ENCODE results near the gene HOXA6.

The HOXA6 gene

DNA sequence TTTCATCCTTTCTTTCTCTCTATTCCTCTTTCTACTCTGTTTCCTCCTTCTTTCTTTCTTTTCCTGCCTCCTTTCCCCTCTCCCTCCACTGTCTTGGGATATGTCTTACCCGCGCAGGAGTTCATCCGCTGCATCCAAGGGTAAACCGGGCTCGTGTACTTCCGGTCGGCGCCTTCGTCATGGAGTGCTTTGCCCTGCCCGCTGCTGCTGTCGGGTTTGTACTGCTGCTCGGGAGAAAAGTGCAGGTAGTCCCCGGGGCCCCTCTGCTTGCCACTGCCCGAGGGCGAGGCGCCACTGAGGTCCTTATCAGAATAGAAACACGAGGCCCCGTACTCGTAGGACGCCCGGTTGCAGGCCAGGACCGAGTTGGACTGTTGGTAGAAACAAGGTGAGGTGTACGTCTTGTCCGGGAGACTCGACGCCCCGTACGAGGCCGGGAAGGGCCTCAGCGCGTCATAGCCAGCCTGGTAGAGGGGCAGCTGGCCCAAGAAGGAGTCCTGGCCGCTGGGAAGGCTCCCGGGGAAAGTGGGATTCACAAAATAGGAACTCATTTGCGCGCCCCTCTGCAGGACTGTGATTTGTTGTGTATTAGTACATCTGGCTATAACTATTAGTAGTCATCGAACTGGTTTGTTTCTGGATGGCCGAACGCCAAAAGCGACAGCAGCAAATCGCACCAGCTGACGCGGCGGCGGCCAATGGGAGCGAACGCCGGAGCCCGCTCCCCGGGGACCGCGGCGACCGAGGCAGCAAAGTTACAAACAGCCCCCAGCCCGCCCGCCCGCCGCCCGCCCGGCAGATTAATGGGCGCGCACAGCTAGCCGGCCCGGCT lies at the start of gene HOXA6:
Gene HOXA6 (minus strand): TSS at position 576 of the 832 bp plus-strand sequence. CDS start 25 bp downstream, at position 551.
- no peak for DNase-seq (ENCODE audit: low read depth in 1 of 2, low spot score in 1 of 2)

GRCh38 chr7:27196287-27196767 lies 48.8 kb upstream of the HOXA6 start:
- DNase-seq (ENCODE audit: low read depth in 1 of 2, low spot score in 1 of 2) = peak; percentile 72 to 80

DNA sequence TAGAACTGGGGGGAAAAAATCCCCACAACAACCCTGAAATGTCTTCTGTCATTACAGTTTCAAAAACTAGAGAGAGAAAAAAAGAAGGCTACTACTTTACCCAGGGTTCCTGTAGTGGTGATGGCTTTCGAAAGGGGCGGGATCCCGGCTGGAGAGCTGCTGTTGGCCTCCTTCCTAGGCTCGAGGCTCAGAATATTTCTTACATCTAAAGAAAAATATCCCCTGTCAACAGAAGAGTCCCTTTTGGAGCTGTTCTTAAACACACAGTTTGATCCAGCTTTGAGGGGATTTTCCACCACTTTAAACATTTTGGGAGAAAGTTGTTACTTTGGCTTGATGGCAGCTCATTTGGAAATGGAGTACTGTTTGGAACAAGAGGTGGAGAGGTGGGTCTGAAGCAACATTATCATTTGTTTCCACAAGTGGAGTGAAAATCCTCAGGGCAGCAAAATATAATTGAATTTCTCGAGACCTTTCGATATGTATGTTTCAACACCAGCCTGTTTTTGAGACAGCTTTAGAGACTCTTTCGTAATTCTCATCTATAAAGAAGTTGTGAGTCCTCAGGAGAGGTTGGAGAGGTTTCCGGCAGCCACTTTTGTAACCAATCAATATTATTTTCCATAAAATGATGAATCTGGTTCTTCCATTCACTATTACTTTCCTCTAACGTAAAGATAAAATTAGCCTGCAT lies 47.3 kb upstream of the HOXA6 start:
- DNase-seq (ENCODE audit: low read depth in 1 of 2, low spot score in 1 of 2) = no peak

- DNase-seq (ENCODE audit: low read depth in 1 of 2, low spot score in 1 of 2) = no peak
Observed at GRCh38 chr7:27194002-27194352, 46.4 kb upstream of the HOXA6 start.

- no peak for DNase-seq (ENCODE audit: low read depth in 1 of 2, low spot score in 1 of 2)
Observed at GRCh38 chr7:27193335-27194001, 45.9 kb upstream of the HOXA6 start.

DNA sequence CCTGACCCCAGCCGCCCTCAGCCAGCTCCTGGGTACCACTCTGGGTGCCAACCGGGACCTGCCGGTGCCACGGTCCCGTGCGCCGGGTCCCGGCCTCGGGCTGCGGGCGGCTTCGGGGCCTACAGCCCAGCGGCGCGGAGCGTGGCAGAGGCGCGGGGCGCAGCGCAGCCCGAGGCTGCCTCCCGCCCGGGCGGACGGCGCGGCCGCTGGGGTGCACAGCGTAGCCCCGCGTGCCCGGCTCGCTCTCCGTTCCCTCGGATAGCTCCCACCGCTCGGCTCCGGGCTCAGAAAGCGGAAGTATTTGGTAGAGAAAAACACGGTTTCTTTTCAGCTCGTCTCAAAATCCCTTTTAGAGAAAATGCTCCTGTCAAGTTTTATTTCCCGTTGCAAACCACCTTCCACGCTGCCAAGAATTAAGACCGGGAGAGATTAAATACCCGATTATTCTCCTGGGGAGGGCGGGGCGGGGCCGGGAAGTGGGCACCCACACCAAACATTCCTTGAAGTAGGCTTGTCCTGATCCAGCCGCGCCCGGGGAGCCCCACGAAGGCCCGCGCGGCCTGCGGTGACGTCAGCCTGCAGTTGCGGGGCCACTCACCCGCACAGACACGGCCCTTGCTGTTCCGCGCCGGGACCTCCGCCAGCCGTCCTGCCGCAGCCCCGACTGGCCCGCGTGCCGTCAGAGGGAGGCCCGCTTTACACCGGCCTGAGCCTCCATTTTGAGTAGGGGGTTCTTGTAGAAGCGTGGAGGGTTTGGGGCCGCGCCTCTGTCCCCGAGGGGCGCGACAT lies 45.2 kb upstream of the HOXA6 start:
- DNase-seq (ENCODE audit: low read depth in 1 of 2, low spot score in 1 of 2) = no peak

- DNase-seq (ENCODE audit: low read depth in 1 of 2, low spot score in 1 of 2) = no peak
Observed at GRCh38 chr7:27191833-27192545, 44.4 kb upstream of the HOXA6 start.

DNA sequence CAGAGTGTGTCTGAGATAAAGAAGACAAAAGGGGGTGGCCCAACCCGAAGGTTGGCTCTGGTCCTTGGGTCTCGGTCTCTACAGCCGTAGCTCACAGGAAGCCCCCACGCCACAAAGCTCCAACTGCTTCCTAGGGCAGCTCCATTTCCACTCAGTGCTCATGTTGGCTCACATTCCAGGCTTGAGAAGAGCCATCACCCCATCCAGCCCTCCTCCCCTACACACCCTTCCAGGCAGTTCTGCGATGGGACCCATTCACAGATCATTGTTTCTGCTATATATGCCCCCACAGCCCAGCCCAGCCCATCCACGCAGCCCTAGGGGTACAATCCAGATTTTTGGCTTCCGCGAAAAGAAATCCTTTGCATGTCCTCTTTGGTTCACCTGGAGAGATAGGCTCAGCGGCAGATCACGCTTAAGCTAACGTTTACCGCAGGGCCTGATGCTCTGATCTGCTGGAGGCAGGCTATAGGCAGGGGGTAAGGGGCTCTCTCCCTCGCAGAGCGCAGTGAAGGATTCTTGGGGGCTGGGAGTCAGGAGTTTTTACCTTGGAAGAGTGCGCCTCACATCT lies 43.7 kb upstream of the HOXA6 start:
- no peak for DNase-seq (ENCODE audit: low read depth in 1 of 2, low spot score in 1 of 2)

DNA sequence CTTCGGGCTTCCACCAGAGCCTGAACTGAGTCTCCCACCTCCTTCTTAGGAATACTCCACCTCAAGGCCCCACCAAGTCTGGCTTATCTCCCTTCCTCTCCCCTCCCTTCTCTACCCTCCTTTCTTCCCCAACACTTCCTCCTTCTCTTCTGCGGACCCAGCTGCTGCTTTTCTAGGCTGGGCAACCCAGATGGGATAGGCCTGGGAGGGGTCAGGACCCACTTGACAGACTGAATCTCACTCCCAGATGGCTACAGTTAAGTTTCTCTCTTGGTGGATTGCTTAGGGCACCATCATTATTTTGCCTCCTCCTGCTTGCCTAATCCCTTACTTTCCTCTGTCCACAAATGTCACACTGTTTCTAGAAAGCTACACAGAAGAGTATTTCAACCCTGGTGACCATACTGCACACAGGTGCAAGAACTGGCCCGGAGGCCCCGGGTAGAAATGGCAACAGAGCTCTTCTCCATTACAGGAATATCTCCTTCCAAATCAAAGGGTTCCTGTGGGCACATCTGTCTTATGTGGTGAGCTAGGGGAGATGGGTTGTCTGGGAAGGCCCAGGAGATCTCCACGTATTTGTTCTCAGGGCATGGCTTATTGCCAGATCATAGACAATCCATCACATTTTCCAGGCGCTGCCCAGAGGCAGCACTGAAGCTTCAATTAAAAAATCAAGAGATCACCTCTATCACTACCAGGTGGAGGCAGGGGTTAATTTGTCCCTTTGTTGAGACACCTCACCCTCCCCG lies 42.6 kb upstream of the HOXA6 start:
- DNase-seq (ENCODE audit: low read depth in 1 of 2, low spot score in 1 of 2) = no peak

DNA sequence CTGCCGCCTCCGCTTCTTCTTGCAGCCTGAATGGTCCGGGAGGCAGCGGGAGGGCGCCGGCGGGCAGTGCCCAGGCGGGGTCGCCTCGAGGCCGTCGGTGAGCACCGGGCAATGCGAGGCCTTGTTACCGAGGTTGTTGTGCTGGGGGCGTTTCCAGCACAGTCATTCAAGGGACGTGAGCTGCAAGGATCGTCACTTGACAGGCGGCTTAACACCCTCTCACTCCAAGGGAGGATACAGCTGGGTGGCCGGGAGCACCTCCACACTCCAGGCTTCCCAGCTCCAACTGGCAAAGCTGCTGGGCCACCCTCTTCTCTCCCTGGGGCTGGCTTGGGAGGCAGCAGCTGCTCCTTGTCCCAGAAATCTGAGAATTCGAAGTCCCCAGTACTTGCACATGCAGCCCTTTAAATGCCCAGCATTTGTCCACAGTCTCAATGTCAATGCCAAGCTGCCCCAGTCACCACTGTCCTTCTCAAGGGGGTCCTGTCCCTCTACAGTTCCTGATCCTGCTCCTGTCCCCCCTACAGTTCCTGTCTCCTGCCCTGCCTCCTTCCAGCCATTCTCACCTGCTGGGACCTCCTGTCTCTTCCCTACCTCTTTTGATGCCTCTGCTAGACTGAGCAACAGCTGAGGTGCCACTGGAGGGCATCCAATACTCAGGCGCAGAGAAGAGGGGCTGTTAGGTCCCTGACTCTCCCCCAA lies 41.9 kb upstream of the HOXA6 start:
- peak in 1 of 2 donors; percentile 0 for DNase-seq (ENCODE audit: low read depth in 1 of 2, low spot score in 1 of 2)

DNA sequence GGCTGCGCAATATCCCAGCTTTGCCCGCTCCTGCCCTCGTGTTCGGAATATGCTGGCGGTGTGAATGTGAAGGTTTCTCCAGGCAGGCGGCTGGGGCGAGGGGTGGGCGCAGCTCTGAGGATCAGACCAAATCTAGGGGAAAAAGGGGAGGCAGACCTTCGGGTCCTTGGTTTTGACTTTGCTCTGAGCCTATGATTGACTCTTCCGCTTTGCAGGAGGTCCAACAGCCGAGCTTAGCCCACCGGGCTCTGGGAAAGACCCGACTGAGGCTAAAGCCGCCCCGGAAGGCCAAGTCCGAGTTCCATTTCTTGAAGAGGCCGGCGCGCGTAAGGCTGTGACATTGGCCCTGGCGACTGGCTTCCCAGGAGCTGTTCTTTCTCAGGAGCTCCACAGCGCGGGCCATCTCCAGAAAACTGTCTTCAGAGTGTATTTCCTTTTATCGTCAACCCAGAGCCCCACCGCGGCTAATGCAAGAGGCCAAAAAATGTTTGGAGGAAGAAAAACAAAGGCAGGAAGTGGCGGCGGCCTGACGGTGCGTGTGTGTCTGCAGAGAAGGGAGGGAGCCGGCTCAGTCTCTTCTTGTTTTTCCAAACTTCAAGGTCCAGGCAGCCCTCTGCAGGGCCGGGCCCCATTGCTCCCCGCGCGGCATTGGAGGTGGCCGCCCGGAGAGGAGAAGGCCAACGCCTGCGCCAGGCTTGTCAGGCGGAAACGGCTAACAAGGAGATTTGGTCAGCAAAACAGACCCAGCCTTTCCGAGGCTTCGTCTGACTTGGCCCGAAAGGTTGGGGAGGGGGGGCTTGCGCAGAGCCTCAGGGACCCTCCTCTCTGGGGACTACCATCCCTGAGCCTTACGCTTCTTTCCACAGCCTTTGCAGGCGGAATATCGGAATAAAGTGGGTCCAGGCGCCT lies 41.1 kb upstream of the HOXA6 start:
- peak in 1 of 2 donors; percentile 4 for DNase-seq (ENCODE audit: low read depth in 1 of 2, low spot score in 1 of 2)

DNA sequence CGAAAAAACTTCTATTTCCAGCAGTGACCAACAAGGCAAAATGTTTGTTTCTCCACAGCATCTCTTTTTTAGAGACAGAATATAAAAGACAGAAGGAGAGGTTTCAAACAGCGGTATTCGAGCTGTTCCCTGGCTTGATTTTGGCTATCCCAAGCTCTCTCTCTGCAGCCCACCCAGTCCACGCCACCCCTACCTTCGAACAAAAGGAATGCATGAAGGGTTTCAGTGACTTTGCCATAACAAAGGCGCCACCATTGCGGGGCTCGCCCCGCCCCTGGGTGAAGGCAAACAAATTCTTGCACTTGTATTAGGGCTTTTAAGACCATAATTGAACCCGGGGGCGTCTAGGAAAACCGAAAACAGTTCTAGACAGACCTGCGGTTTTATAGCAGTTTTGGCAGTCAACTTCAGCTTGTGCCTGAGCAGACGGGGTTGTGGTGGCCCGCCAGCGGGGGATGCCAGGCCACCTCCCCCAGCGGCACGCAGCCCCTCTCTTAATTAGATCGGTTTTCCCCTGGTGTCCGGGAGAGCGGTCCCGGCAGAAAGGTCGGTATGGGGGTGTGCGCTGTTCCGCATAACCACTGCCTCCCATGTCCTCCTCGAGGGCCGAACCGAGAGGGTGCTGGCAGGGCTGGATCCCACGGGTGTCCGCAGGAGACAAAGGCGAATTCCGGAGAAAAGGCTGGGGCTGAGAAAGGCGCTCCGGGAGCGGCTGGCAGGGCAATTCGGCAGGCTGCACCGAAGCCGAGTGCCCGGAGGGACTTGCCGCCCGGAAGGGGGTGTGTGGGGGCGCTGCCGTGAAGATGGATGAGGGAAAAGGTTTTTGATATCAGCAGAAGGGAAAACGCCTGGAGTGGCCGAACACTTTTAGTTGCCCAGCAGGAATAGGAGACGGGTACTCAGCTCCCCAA lies 40.2 kb upstream of the HOXA6 start:
- no peak for DNase-seq (ENCODE audit: low read depth in 1 of 2, low spot score in 1 of 2)

DNA sequence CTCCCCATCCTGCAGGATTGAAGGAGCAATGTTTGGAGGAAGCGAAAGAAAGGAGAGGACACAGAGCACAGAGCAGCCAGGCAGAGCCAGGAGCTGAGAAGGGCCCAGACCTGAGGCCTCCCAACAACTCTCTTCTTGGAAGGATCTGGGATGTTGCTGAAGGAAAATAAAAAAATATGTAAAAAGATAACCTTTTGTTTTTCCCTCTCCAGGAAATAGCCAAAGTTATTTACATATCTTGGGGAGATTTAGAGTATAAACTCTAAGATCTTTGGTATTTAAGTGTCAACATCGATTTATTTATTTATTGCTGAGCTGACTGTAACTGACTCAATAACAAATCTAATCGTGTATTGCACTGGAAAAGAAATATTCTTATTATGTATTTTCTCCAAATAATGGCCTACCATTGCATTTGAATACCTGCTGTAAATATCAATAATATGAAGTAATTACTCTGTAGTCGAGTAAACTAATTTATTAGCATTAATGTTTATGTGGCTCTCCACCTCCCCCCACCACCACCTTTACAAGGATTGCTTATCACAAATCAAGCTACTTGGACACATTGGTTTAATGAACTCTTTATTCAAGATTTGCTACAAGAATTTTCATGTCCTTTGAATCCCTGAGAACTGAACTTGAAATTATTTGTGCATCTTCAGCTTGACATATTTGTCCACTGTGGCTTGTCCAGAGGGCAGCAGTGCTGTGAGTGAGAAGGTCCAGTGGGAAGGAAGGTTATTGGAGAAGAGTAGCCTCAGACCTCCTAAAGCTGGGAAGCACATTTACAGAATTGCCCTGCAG lies 39.3 kb upstream of the HOXA6 start:
- DNase-seq (ENCODE audit: low read depth in 1 of 2, low spot score in 1 of 2) = no peak

- DNase-seq (ENCODE audit: low read depth in 1 of 2, low spot score in 1 of 2) = no peak
Observed at GRCh38 chr7:27185854-27186667, 38.5 kb upstream of the HOXA6 start.
